ENCODE measurements around the gene SLIT3.

Gene SLIT3

GRCh38 chr5:168686837-168687236 lies 614.1 kb downstream of the SLIT3 start:
- TF ChIP-seq, protein P1, sequence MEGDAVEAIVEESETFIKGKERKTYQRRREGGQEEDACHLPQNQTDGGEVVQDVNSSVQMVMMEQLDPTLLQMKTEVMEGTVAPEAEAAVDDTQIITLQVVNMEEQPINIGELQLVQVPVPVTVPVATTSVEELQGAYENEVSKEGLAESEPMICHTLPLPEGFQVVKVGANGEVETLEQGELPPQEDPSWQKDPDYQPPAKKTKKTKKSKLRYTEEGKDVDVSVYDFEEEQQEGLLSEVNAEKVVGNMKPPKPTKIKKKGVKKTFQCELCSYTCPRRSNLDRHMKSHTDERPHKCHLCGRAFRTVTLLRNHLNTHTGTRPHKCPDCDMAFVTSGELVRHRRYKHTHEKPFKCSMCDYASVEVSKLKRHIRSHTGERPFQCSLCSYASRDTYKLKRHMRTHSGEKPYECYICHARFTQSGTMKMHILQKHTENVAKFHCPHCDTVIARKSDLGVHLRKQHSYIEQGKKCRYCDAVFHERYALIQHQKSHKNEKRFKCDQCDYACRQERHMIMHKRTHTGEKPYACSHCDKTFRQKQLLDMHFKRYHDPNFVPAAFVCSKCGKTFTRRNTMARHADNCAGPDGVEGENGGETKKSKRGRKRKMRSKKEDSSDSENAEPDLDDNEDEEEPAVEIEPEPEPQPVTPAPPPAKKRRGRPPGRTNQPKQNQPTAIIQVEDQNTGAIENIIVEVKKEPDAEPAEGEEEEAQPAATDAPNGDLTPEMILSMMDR (conservative IDR thresholded peaks at IDR 0.05), result no peak
- H3K27ac ChIP-seq, result no peak overlapping the region

GRCh38 chr5:168685566-168685965 lies 615.4 kb downstream of the SLIT3 start:
- H3K27ac ChIP-seq, result no peak overlapping the region
- TF ChIP-seq, protein P1 (conservative IDR thresholded peaks at IDR 0.05), result no peak

- H3K27ac ChIP-seq, result no peak overlapping the region
- TF ChIP-seq, protein P1 (conservative IDR thresholded peaks at IDR 0.05), result no peak
These were observed 617.0 kb downstream of the SLIT3 start for GRCh38 chr5:168683927-168684295.

DNA sequence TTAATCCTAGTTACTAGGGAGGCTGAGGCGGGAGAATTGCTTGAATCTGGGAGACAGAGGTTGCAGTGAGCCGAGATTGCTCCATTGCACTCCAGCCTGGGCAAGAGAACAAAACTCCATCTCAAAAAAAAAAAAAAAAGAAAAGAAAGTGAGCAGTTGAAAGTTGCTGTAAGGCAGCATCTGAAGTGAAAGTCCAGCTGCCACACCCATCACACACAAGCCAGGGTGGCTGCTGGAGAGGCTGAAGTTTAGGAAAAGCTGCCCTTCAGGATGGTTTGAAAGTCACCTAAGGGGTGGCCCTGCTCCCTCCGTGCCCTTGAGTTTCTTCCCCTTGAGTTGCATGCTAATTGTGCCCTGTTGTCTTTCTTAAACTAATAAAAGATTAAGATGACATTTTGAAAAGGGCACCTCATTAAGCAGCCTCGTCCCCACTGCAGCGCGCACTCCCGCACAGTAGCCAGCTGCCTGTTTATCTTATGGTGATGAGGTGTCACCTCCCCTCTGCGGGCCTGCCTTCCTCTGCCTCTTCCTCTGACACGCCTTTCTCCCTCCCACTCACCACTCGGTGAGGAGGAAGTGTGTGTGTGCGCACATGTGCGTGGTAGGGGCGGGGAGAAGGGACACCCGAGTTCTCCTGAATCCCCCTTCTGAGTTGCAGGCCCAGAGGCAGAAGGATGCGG lies 617.6 kb downstream of the SLIT3 start:
- TF ChIP-seq, protein P1 (conservative IDR thresholded peaks at IDR 0.05), result no peak
- no peak overlapping the region for H3K27ac ChIP-seq

DNA sequence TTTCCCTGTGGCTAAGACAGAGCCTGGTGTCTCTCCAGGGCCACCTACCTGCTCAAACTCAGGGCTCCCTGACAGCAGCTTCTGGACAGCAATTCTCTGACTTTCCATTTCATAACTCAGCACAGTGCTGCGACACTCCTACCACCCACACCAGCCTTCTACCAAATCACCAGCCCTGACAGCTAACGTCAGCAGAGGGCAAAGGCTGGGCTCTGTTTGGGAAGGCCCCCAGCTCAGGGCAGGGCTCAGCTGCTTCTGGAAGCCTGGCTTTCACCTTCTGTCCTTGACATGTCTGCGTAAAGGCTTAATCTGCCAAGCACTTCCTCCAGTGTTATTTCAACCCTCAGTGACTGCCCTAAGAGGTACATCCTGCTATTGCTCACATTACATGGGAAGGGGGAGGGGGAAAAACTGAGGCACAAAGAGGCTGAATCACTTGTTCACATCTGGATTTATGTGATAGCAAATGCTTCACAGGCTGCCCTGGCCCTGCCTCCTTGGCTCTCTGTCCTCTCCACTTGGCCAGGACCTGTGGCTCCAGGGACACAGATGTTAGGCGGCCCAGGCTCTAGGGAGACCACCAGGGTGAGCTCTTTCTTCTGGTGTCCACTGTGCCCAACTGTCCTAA lies 619.3 kb downstream of the SLIT3 start:
- no peak overlapping the region for H3K27ac ChIP-seq
- TF ChIP-seq, protein P1 (conservative IDR thresholded peaks at IDR 0.05), result no peak

GRCh38 chr5:168680395-168680794 lies 620.5 kb downstream of the SLIT3 start:
- TF ChIP-seq, protein P1 (conservative IDR thresholded peaks at IDR 0.05), result no peak

GRCh38 chr5:168679515-168679920 lies 621.4 kb downstream of the SLIT3 start:
- TF ChIP-seq, protein P1 (conservative IDR thresholded peaks at IDR 0.05), result peak; percentile 81
- no peak overlapping the region for H3K27ac ChIP-seq

More at GRCh38 chr5:168680395-168680794, 620.5 kb downstream of the SLIT3 start:
- no peak overlapping the region for H3K27ac ChIP-seq

Data from VCaP (cell line).